WTC11 (cell line): ENCODE data around the gene PLEKHA1. TPM values are rescaled to one million over a fixed set of nuclear protein-coding genes. Genes with fewer than 3 reads are reported as not detected.

Experiments used
- ATAC-seq: fragments of 200-7000 bp; cut with Tn5 transposase; 2 replicates; pipeline ENCODE4 v1.10.0; 2021; ENCODE audit warnings: mild to moderate bottlenecking, moderate library complexity
- CTCF ChIA-PET: fragments of 300-600 bp; sonication (Branson Sonifier 250); formaldehyde crosslinking; loops from one replicate; lab custom pipeline; 2021; ENCODE audit warnings: antibody characterized with exemption; lab: Charles Lee
- POLR2A ChIA-PET: fragments of 350-600 bp; sonication (Branson Sonifier 250); formaldehyde crosslinking; loops from one replicate; lab custom pipeline; 2021; ENCODE audit warnings: antibody characterized with exemption; lab: Charles Lee
- DNase-seq: peaks from one replicate; pipeline ENCODE4 v3.0.0; 2021; ENCODE audit warnings: low spot score
- H3K27ac Mint-ChIP-seq: 2 replicates; pipeline ENCODE4 v1.8.0; 2021; ENCODE audit warnings: mixed read lengths
- H3K27me3 Mint-ChIP-seq: 2 replicates; pipeline ENCODE4 v1.8.0; 2021; ENCODE audit warnings: low read depth, mild to moderate bottlenecking, moderate library complexity, mixed read lengths
- H3K36me3 Mint-ChIP-seq: 2 replicates; pipeline ENCODE4 v1.8.0; 2021; ENCODE audit warnings: mixed read lengths
- H3K4me1 Mint-ChIP-seq: 2 replicates; pipeline ENCODE4 v1.8.0; 2022; ENCODE audit warnings: mixed read lengths
- H3K4me3 Mint-ChIP-seq: 2 replicates; pipeline ENCODE4 v1.8.0; 2021; ENCODE audit warnings: mild to moderate bottlenecking, moderate library complexity, mixed read lengths
- H3K9me3 Mint-ChIP-seq: 2 replicates; pipeline ENCODE4 v1.8.0; 2021; ENCODE audit warnings: mixed read lengths
- ARID4B ChIP-seq: sonication (generic); formaldehyde crosslinking; IDR thresholded peaks from 2 replicates; pipeline ENCODE4 v1.8.0; 2023; ENCODE audit warnings: missing genetic modification reagents, mild to moderate bottlenecking, borderline replicate concordance
- CBFB ChIP-seq: sonication (generic); formaldehyde crosslinking; IDR thresholded peaks from 2 replicates; pipeline ENCODE4 v1.8.1; 2022; ENCODE audit warnings: mild to moderate bottlenecking, low read depth, missing genetic modification reagents
- CDX4 ChIP-seq: fragments of 250-450 bp; sonication (Bioruptor Pico); IDR thresholded peaks from 2 replicates; pipeline ENCODE4 v1.9.0; 2021; ENCODE audit warnings: moderate library complexity, mild to moderate bottlenecking, inconsistent platforms, borderline replicate concordance
- CREM ChIP-seq: sonication (generic); formaldehyde crosslinking; IDR thresholded peaks from 2 replicates; pipeline ENCODE4 v1.8.1; 2022; ENCODE audit warnings: mild to moderate bottlenecking, missing genetic modification reagents, moderate library complexity
- E2F4 ChIP-seq: sonication (generic); formaldehyde crosslinking; IDR thresholded peaks from 2 replicates; pipeline ENCODE4 v1.8.1; 2022; ENCODE audit warnings: low read depth, mild to moderate bottlenecking, moderate library complexity, missing genetic modification reagents, borderline replicate concordance
- FOXK1 ChIP-seq: sonication (generic); formaldehyde crosslinking; IDR thresholded peaks from 2 replicates; pipeline ENCODE4 v1.8.0; 2022; ENCODE audit warnings: mild to moderate bottlenecking, moderate library complexity, missing genetic modification reagents
- GTF2I ChIP-seq: fragments of 250-450 bp; sonication (Bioruptor Pico); conservative IDR thresholded peaks from 2 replicates; pipeline ENCODE4 v1.4.0; 2021; ENCODE audit warnings: mild to moderate bottlenecking
- HMGA2 ChIP-seq: fragments of 250-450 bp; sonication (Bioruptor Pico); IDR thresholded peaks from 2 replicates; pipeline ENCODE4 v1.4.0; 2021; ENCODE audit warnings: mild to moderate bottlenecking, moderate library complexity
- NR1H2 ChIP-seq: sonication (generic); formaldehyde crosslinking; IDR thresholded peaks from 2 replicates; pipeline ENCODE4 v1.9.0; 2021; ENCODE audit warnings: mild to moderate bottlenecking, moderate library complexity, missing genetic modification reagents
- OVOL2 ChIP-seq: fragments of 250-450 bp; sonication (Bioruptor Pico); IDR thresholded peaks from 2 replicates; pipeline ENCODE4 v1.9.0; 2021; ENCODE audit warnings: mild to moderate bottlenecking, borderline replicate concordance
- PRDM15 ChIP-seq: sonication (generic); formaldehyde crosslinking; IDR thresholded peaks from 2 replicates; pipeline ENCODE4 v1.8.0; 2022; ENCODE audit warnings: missing genetic modification reagents
- SP1 ChIP-seq: sonication (generic); formaldehyde crosslinking; conservative IDR thresholded peaks from 2 replicates; pipeline ENCODE4 v1.8.1; 2022; ENCODE audit warnings: missing genetic modification reagents
- TEAD4 ChIP-seq: sonication (generic); formaldehyde crosslinking; IDR thresholded peaks from 2 replicates; pipeline ENCODE4 v1.8.0; 2022; ENCODE audit warnings: mild to moderate bottlenecking, missing genetic modification reagents
- ZNF532 ChIP-seq: fragments of 250-450 bp; sonication (Bioruptor Pico); IDR thresholded peaks from 2 replicates; pipeline ENCODE4 v1.9.0; 2021; ENCODE audit warnings: mild to moderate bottlenecking, borderline replicate concordance
- ZNF671 ChIP-seq: fragments of 250-450 bp; sonication (Bioruptor Pico); IDR thresholded peaks from 2 replicates; pipeline ENCODE4 v1.8.0; 2021; ENCODE audit warnings: mild to moderate bottlenecking
- total RNA-seq: library from RNA; stranded (reverse); gene quantifications from 3 replicates; pipeline ENCODE4 v1.2.3, GENCODE V29; 2021

Gene PLEKHA1
- total RNA-seq, 1 experiment from 2014 or later, result 34.6 TPM

DNA sequence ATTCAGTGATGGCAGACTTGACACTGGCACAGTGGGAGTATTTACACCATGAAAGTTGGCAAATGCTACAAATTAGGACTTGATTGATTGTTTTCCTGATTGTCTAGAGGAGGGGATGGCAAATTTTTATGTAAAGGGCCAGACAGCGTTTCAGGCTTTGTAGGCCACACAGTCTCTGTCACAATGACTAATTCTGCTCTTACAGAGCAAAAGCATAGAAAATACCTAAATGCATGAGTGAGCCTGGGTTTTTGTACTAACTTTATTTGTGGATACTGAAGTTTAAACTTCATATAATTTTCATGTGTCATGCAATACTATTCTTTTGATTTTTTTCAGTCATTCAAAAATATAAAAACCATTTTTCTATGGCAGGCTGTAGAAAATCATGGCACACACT, 71.0 kb downstream of the PLEKHA1 start:
- H3K4me3 Mint-ChIP-seq, result no peak overlapping the region
- ATAC-seq, result no peak
- no peak overlapping the region for H3K27ac Mint-ChIP-seq
- peaks cover 25% of the 10 kb centered on the region for H3K9me3 Mint-ChIP-seq
- no peak for TF ChIP-seq OVOL2 (CRISPR knock-in tag)
- TF ChIP-seq HMGA2 (CRISPR knock-in tag), result no peak
- TF ChIP-seq CREM (CRISPR knock-in tag), result no peak
- no peak for TF ChIP-seq TEAD4 (CRISPR knock-in tag)
- TF ChIP-seq CBFB, result no peak
- TF ChIP-seq ZNF671 (CRISPR knock-in tag), result no peak
- TF ChIP-seq E2F4 (CRISPR knock-in tag), result no peak
- TF ChIP-seq ARID4B (CRISPR knock-in tag), result no peak
- no peak for TF ChIP-seq NR1H2 (CRISPR knock-in tag)
- TF ChIP-seq ZNF532 (CRISPR knock-in tag), result no peak
- TF ChIP-seq PRDM15 (CRISPR knock-in tag), result no peak
- TF ChIP-seq FOXK1, result no peak
- TF ChIP-seq SP1 (CRISPR knock-in tag), result no peak
- no peak for TF ChIP-seq CDX4
- no peak for TF ChIP-seq GTF2I
- TF ChIP-seq, all 79 proteins: peak for 0
- no peak for DNase-seq
- peaks cover 11% of the 10 kb centered on the region; the same call in 1 of the 2 replicates for H3K4me1 Mint-ChIP-seq
- ChIA-PET POLR2A (no interaction called here), CTCF (no interaction called here)
- H3K36me3 Mint-ChIP-seq, result peaks cover 7% of the 10 kb centered on the region
- no peaks in the 10 kb centered on the region for H3K27me3 Mint-ChIP-seq
